GM18507 (cell line): ENCODE results near the gene COL21A1.

Experiments
- DNase-seq: peaks from one replicate; pipeline ENCODE4 v3.0.0; 2011; ENCODE audit warnings: low read depth; ENCODE audit not compliant: insufficient read length; ENCODE audit errors: extremely low spot score
- FAIRE-seq: peaks from 2 replicates; lab custom pipeline; 2011; peaks lifted over from hg19 to GRCh38; lab: Jason Lieb, UNC

Gene COL21A1

GRCh38 chr6:56247654-56248122 is 308 bp upstream of the COL21A1 start:
- DNase-seq (no peak), FAIRE-seq (no peak)

GRCh38 chr6:56246541-56246880 is 869 bp downstream of the COL21A1 start:
- no peak for FAIRE-seq
- no peak for DNase-seq

GRCh38 chr6:56245903-56246351 is 1.5 kb downstream of the COL21A1 start:
- FAIRE-seq = no peak

DNA sequence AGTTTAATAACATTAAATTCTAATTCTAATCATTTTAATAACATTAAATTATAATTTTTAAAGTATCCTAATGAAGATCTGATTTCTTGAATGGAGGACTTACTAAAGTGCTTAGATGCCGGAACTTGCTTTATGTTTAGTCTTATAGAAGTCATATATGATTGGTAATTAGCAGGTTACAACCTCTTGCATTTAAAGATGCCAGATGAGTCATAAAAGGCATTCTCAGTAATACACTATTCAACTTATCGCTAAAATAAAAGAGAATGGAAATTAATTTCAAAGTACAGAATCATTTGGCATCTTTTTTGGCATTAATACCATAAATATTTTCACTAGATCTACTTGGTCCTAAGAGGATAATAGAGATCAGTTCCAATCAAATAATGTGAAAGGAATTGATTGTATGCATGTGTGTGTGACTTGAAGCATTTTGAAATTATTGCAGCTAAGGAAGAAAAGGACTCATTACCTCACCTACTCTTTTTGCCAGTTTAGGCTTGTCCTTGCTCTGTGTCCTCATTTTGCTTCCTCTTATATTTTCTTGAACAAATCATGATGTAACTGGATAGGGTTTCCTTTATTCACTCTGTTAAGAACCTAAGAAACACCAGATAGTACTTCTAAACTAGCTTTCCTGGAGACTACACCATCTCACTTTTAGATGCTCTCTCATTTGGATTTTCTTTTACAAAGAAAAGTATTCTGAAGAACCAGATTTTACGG is 2.7 kb downstream of the COL21A1 start:
- DNase-seq = no peak
- no peak for FAIRE-seq

More at GRCh38 chr6:56245903-56246351, 1.5 kb downstream of the COL21A1 start:
- DNase-seq = no peak

DNA sequence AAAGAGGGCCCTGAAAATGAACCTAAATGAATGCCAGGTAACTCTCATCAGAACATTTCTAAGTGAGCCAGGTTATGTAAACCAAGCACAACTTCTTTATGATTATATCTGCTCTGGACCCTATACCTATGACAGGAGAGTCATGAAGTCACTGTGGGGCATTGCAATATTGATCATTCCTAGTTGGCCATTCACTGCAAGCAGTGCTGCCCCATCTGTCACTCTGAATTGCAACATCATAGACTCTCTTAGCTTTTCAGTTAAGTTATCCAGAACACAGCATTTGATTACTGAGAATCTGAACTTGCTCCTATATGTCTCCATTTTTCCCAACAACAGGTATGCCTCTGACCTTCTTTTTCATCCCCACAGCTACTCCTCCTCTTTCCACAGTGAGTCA is 3.3 kb downstream of the COL21A1 start:
- FAIRE-seq (no peak), DNase-seq (no peak)

GRCh38 chr6:56243518-56244070 is 3.8 kb downstream of the COL21A1 start:
- FAIRE-seq (no peak), DNase-seq (no peak)

- no peak for DNase-seq
- no peak for FAIRE-seq
Measured at GRCh38 chr6:56242346-56242745, 5.0 kb downstream of the COL21A1 start.

- DNase-seq = no peak
- no peak for FAIRE-seq
Measured at GRCh38 chr6:56241124-56241802, 6.1 kb downstream of the COL21A1 start.

- FAIRE-seq = no peak
- DNase-seq = no peak
Measured at GRCh38 chr6:56238352-56238751, 9.0 kb downstream of the COL21A1 start.

- FAIRE-seq (no peak), DNase-seq (no peak)
Measured at GRCh38 chr6:56235245-56235644, 12.1 kb downstream of the COL21A1 start.

- DNase-seq = no peak
- no peak for FAIRE-seq
Measured at GRCh38 chr6:56232436-56232835, 14.9 kb downstream of the COL21A1 start.

DNA sequence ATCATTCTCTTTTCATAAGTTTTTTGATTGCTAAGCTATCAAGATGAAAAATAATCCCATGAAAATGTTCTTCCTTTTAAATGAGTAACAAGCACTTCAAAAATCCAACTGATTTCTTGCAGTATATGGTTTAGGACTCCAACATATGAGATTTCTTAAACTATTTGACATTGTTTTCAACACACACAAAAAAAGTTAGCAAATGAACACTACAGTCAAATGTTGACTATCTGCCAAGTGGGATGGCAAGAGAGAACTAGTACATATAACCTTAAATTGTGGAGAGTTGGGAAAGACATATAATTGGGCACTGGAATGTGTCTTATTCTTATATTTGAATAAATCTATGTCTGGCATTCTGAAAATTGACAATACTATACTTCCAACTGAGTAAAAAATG is 15.6 kb downstream of the COL21A1 start:
- DNase-seq = no peak
- FAIRE-seq = no peak

DNA sequence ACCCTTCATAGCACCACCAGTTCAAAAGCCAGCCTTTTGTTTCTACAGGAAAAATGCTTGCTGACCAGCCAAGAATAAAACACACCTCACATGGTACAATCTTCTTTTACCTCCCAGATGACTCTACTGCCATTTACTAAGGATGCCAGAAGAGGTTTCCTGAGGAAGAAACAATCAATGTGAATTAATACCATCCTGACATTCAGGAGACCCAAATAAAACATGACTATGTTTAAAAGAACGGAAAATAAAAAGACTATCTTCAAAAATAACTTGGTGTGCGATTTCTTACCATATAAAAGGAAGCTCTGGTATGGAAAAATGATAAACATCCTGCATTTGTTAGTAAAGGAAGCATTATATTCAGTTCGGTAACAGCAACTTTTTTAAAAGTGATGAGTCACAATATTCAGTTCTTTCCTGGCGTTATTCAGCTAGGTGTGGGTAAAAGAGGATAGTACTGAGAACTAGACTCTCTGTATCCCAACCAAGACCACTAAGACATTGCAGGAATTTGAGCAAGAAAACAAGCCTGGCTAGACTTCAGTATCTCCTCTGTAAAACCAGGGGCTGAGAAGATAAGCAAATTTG is 16.3 kb downstream of the COL21A1 start:
- DNase-seq = no peak
- no peak for FAIRE-seq

GRCh38 chr6:56227071-56227879 is 20.1 kb downstream of the COL21A1 start:
- FAIRE-seq (no peak), DNase-seq (no peak)

- no peak for FAIRE-seq
- DNase-seq = no peak
Measured at GRCh38 chr6:56223995-56224394, 23.4 kb downstream of the COL21A1 start.

DNA sequence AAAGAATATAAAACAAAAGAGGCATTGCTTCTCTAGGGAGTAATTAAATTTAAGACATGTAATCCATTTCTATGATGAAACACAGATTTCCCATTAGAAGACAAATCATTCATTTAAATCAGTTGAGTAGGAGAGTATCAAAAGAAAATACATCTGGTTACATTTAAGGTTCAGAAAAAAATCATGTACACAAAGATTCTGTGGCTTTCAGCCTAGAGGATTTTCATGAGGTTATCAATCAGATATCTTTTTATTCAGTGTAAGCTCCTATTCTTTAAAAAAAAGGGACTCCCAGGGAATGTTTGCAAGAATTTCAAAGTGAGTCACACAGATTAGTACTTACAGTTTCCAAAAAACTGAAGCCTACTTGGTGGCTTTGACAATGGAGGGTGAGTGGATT is 24.9 kb downstream of the COL21A1 start:
- FAIRE-seq = no peak
- DNase-seq = no peak

- DNase-seq = no peak
Measured at GRCh38 chr6:56220078-56220477, 27.3 kb downstream of the COL21A1 start.

GRCh38 chr6:56214703-56215101 is 32.7 kb downstream of the COL21A1 start:
- FAIRE-seq (no peak), DNase-seq (no peak)

More at GRCh38 chr6:56220078-56220477, 27.3 kb downstream of the COL21A1 start:
- no peak for FAIRE-seq

DNA sequence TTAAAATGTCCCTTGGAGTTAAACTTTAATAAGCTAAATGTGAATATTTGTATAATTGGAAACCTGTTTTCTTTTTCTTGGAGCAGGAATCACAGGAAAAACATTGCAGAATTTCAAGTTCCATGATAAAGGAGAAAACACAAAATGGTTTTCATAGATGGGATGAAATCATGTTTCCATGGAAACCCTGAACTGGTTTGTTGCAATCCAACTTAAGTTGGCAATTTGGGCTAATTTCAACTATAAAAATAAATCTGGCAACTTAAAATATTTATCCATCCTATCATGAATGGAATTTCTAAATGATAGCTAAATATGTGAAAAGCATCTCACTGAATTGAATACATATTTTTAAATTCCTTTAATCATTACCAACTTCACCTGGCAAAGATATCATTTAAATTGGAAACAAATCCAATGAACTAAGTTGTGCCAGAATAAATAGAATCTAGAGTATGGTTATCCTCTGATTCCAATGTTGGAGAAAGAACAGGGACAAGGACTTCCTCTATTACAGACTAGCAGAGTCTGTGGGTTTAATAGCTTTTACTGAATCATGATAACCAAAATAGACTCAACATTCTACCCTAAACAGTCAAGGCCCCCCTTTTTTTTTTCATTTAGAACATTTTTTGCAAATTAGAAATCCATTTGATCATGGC is 33.2 kb downstream of the COL21A1 start:
- FAIRE-seq = no peak

More for the DNA sequence above, 33.2 kb downstream of the COL21A1 start:
- no peak for DNase-seq
